GM12801 (cell line): ENCODE results near the gene GLYR1.

Source experiments
- TF ChIP-seq, protein P1 (sequence below): IDR thresholded peaks from one replicate; pipeline ENCODE4 v1.5.1; 2011; ENCODE audit warnings: control low read depth; ENCODE audit not compliant: insufficient read length; ENCODE audit errors: extremely low read depth

Gene GLYR1

DNA sequence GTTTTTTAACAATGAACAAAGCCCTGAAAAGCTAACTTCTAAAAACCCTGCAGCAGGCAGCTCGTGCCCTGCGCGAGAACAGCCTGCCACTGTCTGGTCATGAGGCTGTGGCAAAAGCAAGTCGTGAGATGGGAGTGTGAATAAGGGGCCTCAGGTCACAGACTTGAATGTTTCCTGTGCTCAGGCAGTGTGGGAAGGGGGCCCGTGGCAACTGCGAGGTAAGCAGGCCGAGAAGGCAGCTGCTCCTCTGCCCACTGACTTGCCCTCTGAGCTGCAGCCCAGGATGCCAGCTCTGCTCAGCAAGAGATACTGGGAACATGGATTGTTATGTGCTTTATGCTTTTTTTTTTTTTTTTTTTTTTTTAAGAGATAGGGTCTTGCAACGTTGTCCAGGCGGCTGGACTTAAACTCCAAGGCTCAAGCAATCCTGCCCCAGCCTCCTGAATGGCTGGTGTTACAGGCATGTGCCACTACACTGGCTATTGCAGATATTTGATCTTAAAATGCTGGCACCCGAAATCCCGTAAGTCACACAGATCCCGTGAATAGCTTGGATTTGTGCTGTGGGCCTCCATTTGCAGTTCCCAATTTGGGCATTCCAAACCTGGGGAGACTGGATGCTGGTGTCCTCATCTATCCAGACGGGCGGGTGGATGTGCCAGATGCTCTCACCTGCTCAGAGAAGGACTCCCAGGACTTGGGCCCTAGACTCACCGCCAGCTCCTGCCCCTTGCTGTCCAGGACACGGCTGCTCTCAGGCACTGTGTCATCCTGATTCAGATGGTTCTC lies 44.2 kb upstream of the GLYR1 start:
- TF ChIP-seq, protein P1, sequence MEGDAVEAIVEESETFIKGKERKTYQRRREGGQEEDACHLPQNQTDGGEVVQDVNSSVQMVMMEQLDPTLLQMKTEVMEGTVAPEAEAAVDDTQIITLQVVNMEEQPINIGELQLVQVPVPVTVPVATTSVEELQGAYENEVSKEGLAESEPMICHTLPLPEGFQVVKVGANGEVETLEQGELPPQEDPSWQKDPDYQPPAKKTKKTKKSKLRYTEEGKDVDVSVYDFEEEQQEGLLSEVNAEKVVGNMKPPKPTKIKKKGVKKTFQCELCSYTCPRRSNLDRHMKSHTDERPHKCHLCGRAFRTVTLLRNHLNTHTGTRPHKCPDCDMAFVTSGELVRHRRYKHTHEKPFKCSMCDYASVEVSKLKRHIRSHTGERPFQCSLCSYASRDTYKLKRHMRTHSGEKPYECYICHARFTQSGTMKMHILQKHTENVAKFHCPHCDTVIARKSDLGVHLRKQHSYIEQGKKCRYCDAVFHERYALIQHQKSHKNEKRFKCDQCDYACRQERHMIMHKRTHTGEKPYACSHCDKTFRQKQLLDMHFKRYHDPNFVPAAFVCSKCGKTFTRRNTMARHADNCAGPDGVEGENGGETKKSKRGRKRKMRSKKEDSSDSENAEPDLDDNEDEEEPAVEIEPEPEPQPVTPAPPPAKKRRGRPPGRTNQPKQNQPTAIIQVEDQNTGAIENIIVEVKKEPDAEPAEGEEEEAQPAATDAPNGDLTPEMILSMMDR, result no peak

DNA sequence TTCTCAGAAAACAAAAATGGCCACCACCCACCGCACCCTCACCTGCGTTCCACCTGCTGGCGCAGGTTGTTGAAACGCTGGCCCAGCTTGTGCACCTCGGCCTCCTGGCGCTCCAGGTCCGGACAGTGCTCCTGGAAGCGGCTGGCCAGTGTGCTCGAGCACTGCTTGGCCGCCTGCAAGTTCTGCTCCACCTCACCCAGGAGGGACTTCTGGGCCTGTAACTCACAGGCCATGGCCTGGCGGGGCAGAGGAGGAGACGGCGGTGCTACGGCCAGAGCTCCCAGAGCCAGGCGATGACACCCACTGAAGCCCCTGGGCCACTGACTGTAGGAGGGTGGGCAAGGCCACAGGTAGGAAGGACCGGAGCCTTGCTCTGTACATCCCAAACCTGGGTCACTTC lies 43.6 kb upstream of the GLYR1 start:
- TF ChIP-seq, protein P1, result no peak

DNA sequence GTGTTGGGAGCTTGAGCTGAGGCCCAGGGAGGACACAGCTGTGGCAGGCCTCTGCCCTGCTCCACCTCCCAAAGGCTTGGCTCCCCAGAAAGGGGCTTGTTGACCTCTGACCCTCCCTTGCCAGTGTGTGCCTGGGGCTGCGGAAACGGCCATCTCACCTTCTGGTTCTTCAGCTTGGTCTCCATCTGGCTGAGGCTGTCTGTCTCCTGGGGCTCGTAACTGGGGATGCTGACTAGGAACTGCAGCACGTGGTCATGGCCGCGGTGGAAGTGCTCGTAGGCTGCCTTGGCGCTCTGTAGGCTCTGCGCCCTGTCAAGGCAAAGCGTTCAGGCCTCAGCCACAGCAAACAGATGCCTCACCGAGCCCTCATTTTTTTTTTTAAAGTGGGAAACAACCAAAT lies 42.9 kb upstream of the GLYR1 start:
- TF ChIP-seq, protein P1, result no peak

DNA sequence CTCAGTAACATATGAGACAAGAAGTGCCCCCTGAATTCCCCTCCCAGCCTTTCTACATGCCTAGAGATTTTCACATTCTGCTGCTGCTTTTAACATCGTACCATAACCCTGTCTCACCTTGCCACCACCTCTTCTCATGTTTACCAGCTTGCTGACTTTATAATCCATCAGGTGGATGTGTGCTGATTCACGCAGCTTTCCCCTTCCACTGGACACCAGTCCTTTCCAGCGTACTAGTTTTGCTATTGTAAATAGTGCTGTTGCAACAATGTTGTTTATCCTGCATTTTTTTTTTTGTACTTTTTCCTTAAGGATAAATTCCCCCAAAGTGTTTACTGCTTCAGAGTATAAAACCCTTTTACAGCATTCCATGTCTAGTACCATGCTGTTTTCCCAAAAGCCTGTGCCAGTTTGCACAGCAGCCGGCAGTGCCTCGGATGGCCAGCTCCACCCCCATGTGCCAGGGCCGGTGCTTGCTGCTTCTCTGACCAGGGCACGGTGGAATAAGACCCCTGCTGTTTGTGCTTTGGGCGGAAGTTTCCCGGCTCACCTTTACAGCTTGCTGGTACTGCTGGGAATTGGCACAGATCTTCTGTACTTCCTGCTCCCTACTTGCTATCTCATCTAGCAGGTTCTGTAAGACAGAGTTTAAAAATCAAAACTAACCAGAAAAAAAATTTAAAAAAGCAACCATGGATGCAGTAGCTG lies 41.5 kb upstream of the GLYR1 start:
- TF ChIP-seq, protein P1, result no peak

DNA sequence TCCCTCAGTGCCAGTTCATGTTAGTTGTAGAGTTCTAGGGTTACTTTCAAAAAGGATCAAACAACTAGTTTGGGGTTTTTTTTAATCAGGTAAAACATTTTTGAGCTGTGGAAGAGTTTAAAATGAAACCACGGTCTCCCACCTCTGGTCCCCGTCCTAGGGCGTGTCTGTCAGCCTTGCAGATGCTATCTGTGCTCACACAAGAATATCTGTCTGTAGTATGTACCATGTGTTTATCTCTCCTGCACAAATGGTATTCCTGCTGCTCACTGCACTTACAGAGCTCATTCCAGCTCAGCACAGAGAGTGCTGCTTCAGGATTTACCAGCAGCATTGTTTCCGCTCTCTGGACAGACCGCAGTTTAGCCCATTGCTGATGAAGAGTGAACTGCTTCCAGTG lies 39.1 kb upstream of the GLYR1 start:
- TF ChIP-seq, protein P1, result no peak

DNA sequence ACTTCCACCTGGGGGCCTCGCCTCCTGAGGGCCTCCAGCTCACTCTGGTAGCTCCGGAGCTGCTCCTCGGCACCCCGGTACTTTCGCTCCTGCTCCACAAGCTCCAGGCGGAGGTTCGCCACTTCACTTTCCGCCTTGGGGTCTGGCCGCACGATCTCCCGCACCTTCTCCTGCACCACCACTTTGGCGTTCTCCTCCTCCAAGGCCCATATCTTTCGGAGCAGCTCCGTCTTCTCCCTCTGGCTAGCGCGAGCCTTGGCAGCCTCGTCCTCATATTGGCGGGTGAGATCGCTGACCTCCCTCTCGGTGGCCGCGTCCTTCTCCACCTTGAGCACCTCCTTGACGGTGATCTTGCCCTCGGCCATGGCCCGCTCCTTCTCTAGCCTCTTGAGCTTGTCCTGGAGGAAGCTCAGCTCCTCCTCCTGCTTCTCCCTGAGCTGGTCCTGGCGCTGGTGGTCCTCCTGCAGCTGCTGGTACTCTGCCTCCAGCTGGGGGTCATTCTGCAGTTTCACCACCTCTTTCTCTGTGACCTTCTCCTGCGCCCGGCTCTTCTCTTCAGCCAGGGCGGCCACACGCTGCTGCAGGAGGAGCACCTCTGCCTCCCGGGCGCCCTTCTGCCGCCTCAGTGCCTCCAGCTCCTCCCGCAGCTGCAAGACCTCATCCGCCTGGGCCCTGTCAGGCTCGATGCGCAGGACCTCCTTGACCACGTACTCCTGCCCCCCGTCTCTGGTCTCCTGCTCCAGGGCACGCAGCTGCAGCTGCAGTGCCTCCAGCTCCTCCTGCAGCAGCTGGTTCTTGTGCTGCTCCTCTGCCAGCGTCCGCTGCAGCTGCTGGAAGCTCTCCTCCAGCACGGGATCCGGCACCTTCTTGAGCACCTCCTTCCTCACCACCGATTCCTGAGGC lies 38.1 kb upstream of the GLYR1 start:
- TF ChIP-seq, protein P1, result no peak

DNA sequence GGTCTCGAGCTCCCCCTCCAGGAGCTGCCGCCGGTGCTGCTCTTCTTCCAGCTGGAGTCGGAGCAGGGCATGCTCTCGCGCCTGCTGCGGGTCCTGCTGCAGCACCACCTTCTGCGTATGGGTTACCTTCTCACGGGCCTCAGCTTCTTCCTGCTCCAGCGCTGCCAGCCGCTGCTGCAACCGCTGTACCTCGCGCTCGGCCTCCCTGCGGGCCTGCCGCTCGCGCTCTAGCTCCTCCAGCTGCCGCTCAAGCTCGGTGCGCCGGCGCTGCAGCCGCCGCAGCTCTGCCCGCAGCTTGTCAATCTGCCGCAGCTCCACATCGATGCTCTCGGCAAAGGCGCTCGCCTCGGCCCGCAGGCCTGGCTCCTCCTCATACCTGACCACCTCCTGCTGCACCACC lies 37.1 kb upstream of the GLYR1 start:
- TF ChIP-seq, protein P1, result no peak
